Activated naive CD4-positive, alpha-beta T cell treated with anti-CD3 and anti-CD28 coated beads, Interleukin-2, amount 10 ng/mL, durations not matched to agents 7 days and 5 days (primary cell): Measurements from ENCODE around the gene GARNL3.

Source experiments
- CTCF ChIA-PET: fragments of 350-600 bp; sonication (Branson Sonifier 250); formaldehyde crosslinking; loops from one replicate; lab custom pipeline; 2021; ENCODE audit warnings: antibody characterized with exemption; lab: Charles Lee
- DNase-seq: peaks from one replicate; pipeline ENCODE4 v3.0.0-alpha.2; 2020
- H3K27ac Mint-ChIP-seq: one replicate; pipeline ENCODE4 v1.8.0; 2021; ENCODE audit warnings: mild to moderate bottlenecking, moderate library complexity, mixed read lengths
- H3K27me3 Mint-ChIP-seq: one replicate; pipeline ENCODE4 v1.8.0; 2021; ENCODE audit warnings: mild to moderate bottlenecking, mixed read lengths
- H3K36me3 Mint-ChIP-seq: one replicate; pipeline ENCODE4 v1.8.0; 2021; ENCODE audit warnings: mixed read lengths
- H3K4me1 Mint-ChIP-seq: one replicate; pipeline ENCODE4 v1.8.0; 2021; ENCODE audit warnings: mixed read lengths
- H3K4me3 Mint-ChIP-seq: one replicate; pipeline ENCODE4 v1.8.0; 2021; ENCODE audit warnings: mild to moderate bottlenecking, moderate library complexity, mixed read lengths
- H3K9me3 Mint-ChIP-seq: one replicate; pipeline ENCODE4 v1.8.0; 2021; ENCODE audit warnings: mixed read lengths

GARNL3 gene

GRCh38 chr9:127277770-127278169 is 13.2 kb downstream of the GARNL3 start:
- Mint-ChIP-seq H3K27ac (no peak overlapping the region), H3K4me3 (no peak overlapping the region), H3K27me3 (peaks cover 41% of the 10 kb centered on the region), H3K4me1 (no peaks in the 10 kb centered on the region), H3K36me3 (no peaks in the 10 kb centered on the region), H3K9me3 (no peaks in the 10 kb centered on the region)
- CTCF ChIA-PET = interaction anchor here (0.9 to 1.0 kb wide), 2 partner anchors 13 to 24 kb away, joined by 3 read pairs; no protein-coding TSS in a partner anchor
- DNase-seq = no peak

- H3K27me3 Mint-ChIP-seq = peaks cover 41% of the 10 kb centered on the region
- H3K36me3 Mint-ChIP-seq = no peaks in the 10 kb centered on the region
- no peak overlapping the region for H3K4me3 Mint-ChIP-seq
- DNase-seq = no peak
- CTCF ChIA-PET = no interaction called here
- no peaks in the 10 kb centered on the region for H3K9me3 Mint-ChIP-seq
- no peak overlapping the region for H3K27ac Mint-ChIP-seq
- H3K4me1 Mint-ChIP-seq = no peaks in the 10 kb centered on the region
Observed at GRCh38 chr9:127278372-127278771, 13.8 kb downstream of the GARNL3 start.

GRCh38 chr9:127279717-127280285 is 15.2 kb downstream of the GARNL3 start:
- CTCF ChIA-PET = interaction anchor here (0.6 kb wide), 1 partner anchor 81 kb away, joined by 3 read pairs; no protein-coding TSS in a partner anchor
- Mint-ChIP-seq H3K4me1 (no peaks in the 10 kb centered on the region), H3K36me3 (no peaks in the 10 kb centered on the region), H3K27me3 (peaks cover 40% of the 10 kb centered on the region), H3K9me3 (no peaks in the 10 kb centered on the region), H3K27ac (no peak overlapping the region), H3K4me3 (no peak overlapping the region)
- no peak for DNase-seq

GRCh38 chr9:127280880-127281660 is 16.5 kb downstream of the GARNL3 start:
- no peaks in the 10 kb centered on the region for H3K36me3 Mint-ChIP-seq
- H3K27me3 Mint-ChIP-seq = peaks cover 39% of the 10 kb centered on the region
- no peak overlapping the region for H3K4me3 Mint-ChIP-seq
- H3K9me3 Mint-ChIP-seq = no peaks in the 10 kb centered on the region
- DNase-seq = no peak
- H3K4me1 Mint-ChIP-seq = no peaks in the 10 kb centered on the region
- CTCF ChIA-PET = no interaction called here
- no peak overlapping the region for H3K27ac Mint-ChIP-seq

GRCh38 chr9:127281891-127282290 is 17.3 kb downstream of the GARNL3 start:
- H3K9me3 Mint-ChIP-seq = no peaks in the 10 kb centered on the region
- H3K36me3 Mint-ChIP-seq = no peaks in the 10 kb centered on the region
- CTCF ChIA-PET = no interaction called here
- H3K4me3 Mint-ChIP-seq = no peak overlapping the region
- H3K27me3 Mint-ChIP-seq = peaks cover 39% of the 10 kb centered on the region
- DNase-seq = no peak
- H3K4me1 Mint-ChIP-seq = no peaks in the 10 kb centered on the region
- no peak overlapping the region for H3K27ac Mint-ChIP-seq

GRCh38 chr9:127282611-127283010 is 18.0 kb downstream of the GARNL3 start:
- no peak for DNase-seq
- Mint-ChIP-seq H3K4me3 (no peak overlapping the region), H3K4me1 (no peaks in the 10 kb centered on the region), H3K27me3 (peaks cover 46% of the 10 kb centered on the region), H3K36me3 (no peaks in the 10 kb centered on the region), H3K9me3 (no peaks in the 10 kb centered on the region), H3K27ac (no peak overlapping the region)
- CTCF ChIA-PET = no interaction called here

GRCh38 chr9:127283135-127283534 is 18.6 kb downstream of the GARNL3 start:
- H3K4me1 Mint-ChIP-seq = no peaks in the 10 kb centered on the region
- no peak for DNase-seq
- CTCF ChIA-PET = no interaction called here
- no peak overlapping the region for H3K4me3 Mint-ChIP-seq
- H3K36me3 Mint-ChIP-seq = no peaks in the 10 kb centered on the region
- H3K27ac Mint-ChIP-seq = no peak overlapping the region
- peaks cover 52% of the 10 kb centered on the region for H3K27me3 Mint-ChIP-seq
- no peaks in the 10 kb centered on the region for H3K9me3 Mint-ChIP-seq

- Mint-ChIP-seq H3K4me1 (no peaks in the 10 kb centered on the region), H3K4me3 (no peak overlapping the region), H3K27me3 (peaks cover 52% of the 10 kb centered on the region), H3K36me3 (no peaks in the 10 kb centered on the region), H3K9me3 (no peaks in the 10 kb centered on the region), H3K27ac (no peak overlapping the region)
- DNase-seq = peak; percentile 43
- CTCF ChIA-PET = no interaction called here
Observed at GRCh38 chr9:127283917-127284497, 19.4 kb downstream of the GARNL3 start.

GRCh38 chr9:127285965-127286364 is 21.4 kb downstream of the GARNL3 start:
- H3K27me3 Mint-ChIP-seq = peaks cover 42% of the 10 kb centered on the region

GRCh38 chr9:127290561-127291065 is 26.0 kb downstream of the GARNL3 start:
- peaks cover 49% of the 10 kb centered on the region for H3K27me3 Mint-ChIP-seq
- no peak overlapping the region for H3K4me3 Mint-ChIP-seq
- H3K9me3 Mint-ChIP-seq = no peaks in the 10 kb centered on the region
- H3K27ac Mint-ChIP-seq = no peak overlapping the region
- no peaks in the 10 kb centered on the region for H3K36me3 Mint-ChIP-seq
- no peak for DNase-seq
- CTCF ChIA-PET = interaction anchor here (0.8 kb wide), 1 partner anchor 13 kb away, joined by 3 read pairs; no protein-coding TSS in a partner anchor
- peaks cover 9% of the 10 kb centered on the region for H3K4me1 Mint-ChIP-seq

More at GRCh38 chr9:127285965-127286364, 21.4 kb downstream of the GARNL3 start:
- Mint-ChIP-seq H3K27ac (no peak overlapping the region), H3K36me3 (no peaks in the 10 kb centered on the region), H3K4me3 (no peak overlapping the region), H3K4me1 (no peaks in the 10 kb centered on the region), H3K9me3 (no peaks in the 10 kb centered on the region)
- DNase-seq = no peak
- CTCF ChIA-PET = no interaction called here

GRCh38 chr9:127291246-127291778 is 26.7 kb downstream of the GARNL3 start:
- Mint-ChIP-seq H3K27me3 (peaks cover 49% of the 10 kb centered on the region), H3K4me3 (no peak overlapping the region), H3K36me3 (no peaks in the 10 kb centered on the region), H3K27ac (no peak overlapping the region), H3K4me1 (peaks cover 9% of the 10 kb centered on the region), H3K9me3 (no peaks in the 10 kb centered on the region)
- CTCF ChIA-PET = interaction anchor here (0.8 kb wide), 1 partner anchor 14 kb away, joined by 3 read pairs; no protein-coding TSS in a partner anchor
- DNase-seq = no peak

GRCh38 chr9:127292415-127292814 is 27.8 kb downstream of the GARNL3 start:
- H3K9me3 Mint-ChIP-seq = no peaks in the 10 kb centered on the region
- H3K27ac Mint-ChIP-seq = no peak overlapping the region
- peaks cover 9% of the 10 kb centered on the region for H3K4me1 Mint-ChIP-seq
- CTCF ChIA-PET = no interaction called here
- peaks cover 41% of the 10 kb centered on the region for H3K27me3 Mint-ChIP-seq
- H3K4me3 Mint-ChIP-seq = no peak overlapping the region
- DNase-seq = no peak
- H3K36me3 Mint-ChIP-seq = no peaks in the 10 kb centered on the region

GRCh38 chr9:127293328-127293727 is 28.8 kb downstream of the GARNL3 start:
- no peak for DNase-seq
- no peak overlapping the region for H3K27ac Mint-ChIP-seq
- peaks cover 31% of the 10 kb centered on the region for H3K27me3 Mint-ChIP-seq
- peaks cover 9% of the 10 kb centered on the region for H3K4me1 Mint-ChIP-seq
- no peaks in the 10 kb centered on the region for H3K9me3 Mint-ChIP-seq
- H3K36me3 Mint-ChIP-seq = no peaks in the 10 kb centered on the region
- CTCF ChIA-PET = no interaction called here
- H3K4me3 Mint-ChIP-seq = no peak overlapping the region

GRCh38 chr9:127293767-127294166 is 29.2 kb downstream of the GARNL3 start:
- Mint-ChIP-seq H3K4me1 (peaks cover 9% of the 10 kb centered on the region), H3K36me3 (no peaks in the 10 kb centered on the region), H3K4me3 (no peak overlapping the region), H3K27ac (no peak overlapping the region), H3K9me3 (no peaks in the 10 kb centered on the region), H3K27me3 (peaks cover 30% of the 10 kb centered on the region)
- CTCF ChIA-PET = no interaction called here
- DNase-seq = peak; percentile 37
